B cell (primary cell): ENCODE results near the gene PIGT. TPM values are rescaled to one million over a fixed set of nuclear protein-coding genes. Genes with fewer than 3 reads are reported as not detected.

Experiments
- ATAC-seq: fragments of 200-7000 bp; cut with Tn5 transposase; one replicate; pipeline ENCODE4 v1.10.0; 2021; ENCODE audit warnings: low read depth, mild to moderate bottlenecking, moderate number of reproducible peaks, moderate library complexity
- CTCF ChIA-PET: fragments of 350-600 bp; sonication (Branson Sonifier 250); formaldehyde crosslinking; loops from one replicate; lab custom pipeline; 2021; ENCODE audit warnings: antibody characterized with exemption, inconsistent platforms; lab: Charles Lee
- POLR2A ChIA-PET: fragments of 350-600 bp; sonication (Branson Sonifier 250); formaldehyde crosslinking; loops from one replicate; lab custom pipeline; 2021; ENCODE audit warnings: antibody characterized with exemption; lab: Charles Lee
- DNase-seq: peaks from one replicate; pipeline ENCODE4 v3.0.0; 2013
- H2AFZ ChIP-seq: 2 replicates; pipeline ENCODE4 v1.6.1; 2012; ENCODE audit warnings: mild to moderate bottlenecking, low read depth, low read length; ENCODE audit not compliant: insufficient read depth, poor library complexity, severe bottlenecking
- H3K27ac ChIP-seq, 2 donors: 1 replicate in 1 of 2; 2 replicates in 1 of 2; pipeline ENCODE4 v1.5.1; 2012 to 2013; ENCODE audit warnings: low read length in 2 of 2, mild to moderate bottlenecking in 2 of 2, moderate library complexity in 1 of 2
- H3K27me3 ChIP-seq, 4 experiments: fragments of 200-600 bp in 1 of 4; sonication (generic) in 1 of 4; replicated peaks in 1 of 4; 1 replicate in 2 of 4; 2 replicates in 2 of 4; pipeline versions ENCODE4 v1.6.1 to v1.7.0; 2013 to 2016; ENCODE audit warnings: low read length in 3 of 4, mild to moderate bottlenecking in 2 of 4, mixed read lengths in 1 of 4, moderate library complexity in 1 of 4; ENCODE audit not compliant: insufficient read depth in 4 of 4, control insufficient read depth in 3 of 4; ENCODE audit errors: control extremely low read depth in 1 of 4
- H3K36me3 ChIP-seq, 2 experiments: replicated peaks in 1 of 2; 1 replicate in 1 of 2; 2 replicates in 1 of 2; pipeline versions ENCODE4 v1.6.1 to v1.7.1; 2013; ENCODE audit warnings: low read length in 1 of 2; ENCODE audit not compliant: insufficient read depth in 2 of 2, control insufficient read depth in 1 of 2; ENCODE audit errors: control extremely low read depth in 1 of 2, extremely low read depth in 1 of 2
- H3K4me1 ChIP-seq, 2 donors: fragments of 200-600 bp in 1 of 2; sonication (generic) in 1 of 2; 1 replicate in 1 of 2; 2 replicates in 1 of 2; pipeline versions ENCODE4 v1.5.1 to v1.6.1; 2013 to 2017; ENCODE audit warnings: low read length in 2 of 2; ENCODE audit not compliant: control insufficient read depth in 2 of 2, insufficient read depth in 2 of 2
- H3K4me2 ChIP-seq: replicated peaks from 2 replicates; pipeline ENCODE3; 2012; ENCODE audit warnings: mild to moderate bottlenecking, low read depth, low read length; ENCODE audit not compliant: poor library complexity, severe bottlenecking
- H3K4me3 ChIP-seq, 5 experiments: fragments of 200-600 bp in 1 of 5; sonication (generic) in 1 of 5; 1 replicate in 3 of 5; 2 replicates in 2 of 5; pipeline versions ENCODE4 v1.5.1 to v1.7.0; 2011 to 2016; ENCODE audit warnings: low read length in 4 of 5, mild to moderate bottlenecking in 4 of 5, low read depth in 2 of 5, control low read depth in 1 of 5, moderate library complexity in 1 of 5; ENCODE audit not compliant: insufficient read depth in 1 of 5; ENCODE audit errors: control extremely low read depth in 1 of 5, extremely low read depth in 1 of 5
- H3K79me2 ChIP-seq: fragments of 200-600 bp; sonication (generic); one replicate; pipeline ENCODE4 v1.6.0; 2016; ENCODE audit warnings: low read length; ENCODE audit not compliant: control insufficient read depth, insufficient read depth
- H3K9ac ChIP-seq: fragments of 200-600 bp; sonication (generic); 2 replicates; pipeline ENCODE4 v1.6.1; 2017; ENCODE audit warnings: mild to moderate bottlenecking, low read length, moderate library complexity
- H3K9me3 ChIP-seq, 3 donors: one replicate each; pipeline versions ENCODE4 v1.6.1 to v1.7.1; 2013; ENCODE audit warnings: low read length in 2 of 3; ENCODE audit not compliant: control insufficient read depth in 2 of 3, insufficient read depth in 1 of 3; ENCODE audit errors: control extremely low read depth in 1 of 3
- H4K20me1 ChIP-seq: 2 replicates; pipeline ENCODE4 v1.6.0; 2012; ENCODE audit warnings: mild to moderate bottlenecking, low read length; ENCODE audit not compliant: insufficient read depth, control insufficient read depth, poor library complexity, severe bottlenecking
- H3K27ac Mint-ChIP-seq: one replicate; pipeline ENCODE4 v1.8.0; 2021; ENCODE audit warnings: mixed read lengths
- H3K27me3 Mint-ChIP-seq: one replicate; pipeline ENCODE4 v1.8.0; 2021; ENCODE audit warnings: mixed read lengths
- H3K4me1 Mint-ChIP-seq: one replicate; pipeline ENCODE4 v1.8.0; 2021; ENCODE audit warnings: mixed read lengths
- H3K4me3 Mint-ChIP-seq: one replicate; pipeline ENCODE4 v1.8.0; 2021; ENCODE audit warnings: mixed read lengths
- H3K9me3 Mint-ChIP-seq: one replicate; pipeline ENCODE4 v1.8.0; 2022; ENCODE audit warnings: mixed read lengths; ENCODE audit not compliant: insufficient read depth
- EZH2 ChIP-seq: IDR thresholded peaks from 2 replicates; pipeline ENCODE4 v1.6.1; 2012; ENCODE audit warnings: borderline replicate concordance, low read depth, mild to moderate bottlenecking, moderate library complexity, low read length; ENCODE audit not compliant: insufficient read depth, poor library complexity, severe bottlenecking
- WGBS: methylation state at CpG from one replicate; pipeline ENCODE4 v1.1.5; 2013; ENCODE audit warnings: missing lambda C conversion rate; ENCODE audit not compliant: insufficient coverage; 5-methylcytosine and 5-hydroxymethylcytosine counted together
- intact Hi-C: fragments of 100-400 bp; cut with micrococcal nuclease; formaldehyde crosslinking; loops from one replicate; pipeline ENCODE4 v1.10.0; 2022
- polyA plus RNA-seq: library from polyadenylated mRNA; depleted of rRNA; stranded (reverse); fragments of >200 nt; gene quantifications from 2 replicates; pipeline ENCODE4 v1.2.3, GENCODE V29; 2012
- total RNA-seq, 2 donors: library from RNA; stranded (reverse); fragments of 120-200 nt in 1 of 2; gene quantifications; 1 replicate in 1 of 2; 2 replicates in 1 of 2; pipeline versions ENCODE4 v1.2.3 to v1.2.4, GENCODE V29; 2013 to 2022
- TF ChIP-seq, protein P1 (sequence below): fragments of 200-600 bp; IDR thresholded peaks from one replicate; pipeline ENCODE4 v1.8.0; 2022; ENCODE audit warnings: antibody characterized with exemption, mild to moderate bottlenecking

Gene PIGT
- total and polyA plus RNA-seq, 2 donors (not counting 1 experiment from before 2014, with no cell fraction given) = 51.6 to 106 TPM

DNA sequence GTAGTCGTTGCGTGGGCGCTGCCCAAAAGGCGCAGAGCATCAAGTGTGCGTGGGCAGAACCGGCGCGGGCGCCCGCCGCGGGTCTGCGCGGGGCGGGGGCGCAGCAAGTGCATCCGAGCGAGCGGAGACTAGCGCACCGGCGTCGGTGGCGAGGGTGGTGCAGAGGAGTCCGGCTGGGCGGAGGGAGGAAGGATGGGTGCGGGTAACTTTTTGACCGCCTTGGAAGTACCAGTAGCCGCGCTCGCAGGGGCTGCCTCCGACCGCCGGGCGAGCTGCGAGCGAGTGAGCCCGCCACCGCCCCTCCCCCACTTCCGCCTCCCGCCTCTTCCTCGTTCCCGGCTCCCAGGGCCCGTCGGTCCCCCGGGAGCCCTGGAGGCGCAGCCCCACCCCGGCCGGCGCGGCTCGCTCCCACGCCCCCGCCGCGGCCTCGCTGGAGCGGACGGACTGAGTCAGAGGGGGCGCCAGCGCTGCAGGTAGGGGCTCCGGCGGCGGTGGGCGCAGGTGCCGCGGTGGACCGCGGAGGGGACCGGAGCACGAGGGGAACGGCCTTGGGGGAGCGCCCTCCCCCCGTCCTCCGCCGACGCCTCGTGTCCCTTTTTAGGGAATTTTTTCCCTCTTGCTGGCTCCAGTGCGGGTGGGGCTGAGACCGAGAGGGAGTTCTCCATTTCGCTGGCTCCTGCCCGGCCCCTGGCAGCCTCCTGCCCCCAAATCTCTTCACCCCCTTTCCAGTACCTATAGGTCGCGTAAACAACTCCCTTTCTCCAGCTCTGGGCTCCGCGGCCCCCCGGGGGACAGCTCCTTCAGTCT, 9.5 kb upstream of the PIGT start:
- ChIA-PET POLR2A (interaction anchor here (0.5 to 2.4 kb wide), 4 partner anchors 9 to 451 kb away, joined by 3 to 7 read pairs (median 4); partner anchors contain the start of genes PIGT and ZSWIM3), CTCF (interaction anchor here (0.8 to 5.1 kb wide), 5 partner anchors 13 to 43 kb away, joined by 3 to 22 read pairs (median 4); partner anchors contain the start of gene SYS1)
- intact Hi-C loops = loop anchor here (1.0 to 2.0 kb wide), 2 partner anchors 9 to 30 kb away; no protein-coding TSS in a partner anchor
- Histone ChIP-seq H3K9me3 (peaks cover 0 to 2% (median under 1%) of the 10 kb centered on the region in 3 donors), H3K36me3 (no peaks in the 10 kb centered on the region), H3K79me2 (peaks cover 9% of the 10 kb centered on the region), H3K4me1 (peaks cover 17 to 33% of the 10 kb centered on the region in 2 donors), H3K27ac (no peak overlapping the region), H3K4me2 (peak overlapping the region; percentile 99), H4K20me1 (no peaks in the 10 kb centered on the region), H2AFZ (peak overlapping the region; percentile 56), H3K4me3 (peak overlapping the region; percentile 43 to 70 (median 67)), H3K27me3 (no peaks in the 10 kb centered on the region), H3K9ac (peak overlapping the region; percentile 77)
- Mint-ChIP-seq H3K4me3 (peak overlapping the region; percentile 84), H3K4me1 (peaks cover 30% of the 10 kb centered on the region), H3K9me3 (peaks cover 4% of the 10 kb centered on the region), H3K27me3 (peaks cover 6% of the 10 kb centered on the region), H3K27ac (peak overlapping the region; percentile 76)
- under 1% methylated on average over 82 of the region's 87 CpGs for WGBS
- peak; percentile 64 for DNase-seq
- ATAC-seq = peak; percentile 53
- TF ChIP-seq, protein P1, sequence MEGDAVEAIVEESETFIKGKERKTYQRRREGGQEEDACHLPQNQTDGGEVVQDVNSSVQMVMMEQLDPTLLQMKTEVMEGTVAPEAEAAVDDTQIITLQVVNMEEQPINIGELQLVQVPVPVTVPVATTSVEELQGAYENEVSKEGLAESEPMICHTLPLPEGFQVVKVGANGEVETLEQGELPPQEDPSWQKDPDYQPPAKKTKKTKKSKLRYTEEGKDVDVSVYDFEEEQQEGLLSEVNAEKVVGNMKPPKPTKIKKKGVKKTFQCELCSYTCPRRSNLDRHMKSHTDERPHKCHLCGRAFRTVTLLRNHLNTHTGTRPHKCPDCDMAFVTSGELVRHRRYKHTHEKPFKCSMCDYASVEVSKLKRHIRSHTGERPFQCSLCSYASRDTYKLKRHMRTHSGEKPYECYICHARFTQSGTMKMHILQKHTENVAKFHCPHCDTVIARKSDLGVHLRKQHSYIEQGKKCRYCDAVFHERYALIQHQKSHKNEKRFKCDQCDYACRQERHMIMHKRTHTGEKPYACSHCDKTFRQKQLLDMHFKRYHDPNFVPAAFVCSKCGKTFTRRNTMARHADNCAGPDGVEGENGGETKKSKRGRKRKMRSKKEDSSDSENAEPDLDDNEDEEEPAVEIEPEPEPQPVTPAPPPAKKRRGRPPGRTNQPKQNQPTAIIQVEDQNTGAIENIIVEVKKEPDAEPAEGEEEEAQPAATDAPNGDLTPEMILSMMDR = no peak
- no peak for TF ChIP-seq EZH2
